GM21367 (cell line): Measurements from ENCODE around the gene PALM.

Source experiments
- ATAC-seq: cut with Tn5 transposase; IDR thresholded peaks from one replicate; pipeline ENCODE4 v1.9.1; 2021; ENCODE audit not compliant: unreplicated experiment

Gene PALM

GRCh38 chr19:750640-751423, 42.1 kb downstream of the PALM start, which contains the start of gene MISP:
TSS of gene MISP (plus strand) at chr19:751112. CDS start at chr19:756947, 5,835 bp downstream.
- no peak for ATAC-seq

- no peak for ATAC-seq
Observed at GRCh38 chr19:751501-752341, 43.0 kb downstream of the PALM start.

GRCh38 chr19:752652-753517, 44.1 kb downstream of the PALM start:
- no peak for ATAC-seq

GRCh38 chr19:754530-754929, 45.8 kb downstream of the PALM start:
- no peak for ATAC-seq

GRCh38 chr19:755063-755462, 46.3 kb downstream of the PALM start:
- no peak for ATAC-seq

- ATAC-seq, result no peak
Observed at GRCh38 chr19:756236-756635, 47.5 kb downstream of the PALM start.

GRCh38 chr19:756821-757688, 48.3 kb downstream of the PALM start:
- no peak for ATAC-seq

GRCh38 chr19:757811-758668, 49.3 kb downstream of the PALM start:
- no peak for ATAC-seq

- ATAC-seq, result no peak
Observed at GRCh38 chr19:763181-763580, 54.4 kb downstream of the PALM start.

- ATAC-seq, result no peak
Observed at GRCh38 chr19:763869-764268, 55.1 kb downstream of the PALM start.

GRCh38 chr19:764301-764700, 55.6 kb downstream of the PALM start:
- ATAC-seq, result no peak

GRCh38 chr19:765179-765738, 56.5 kb downstream of the PALM start:
- no peak for ATAC-seq

- no peak for ATAC-seq
Observed at GRCh38 chr19:768424-768823, 59.7 kb downstream of the PALM start.

GRCh38 chr19:769616-770015, 60.9 kb downstream of the PALM start:
- ATAC-seq, result no peak

- ATAC-seq, result no peak
Observed at GRCh38 chr19:771332-771785, 62.6 kb downstream of the PALM start.

GRCh38 chr19:772063-772462, 63.3 kb downstream of the PALM start:
- ATAC-seq, result no peak

- no peak for ATAC-seq
Observed at GRCh38 chr19:772730-773436, 64.1 kb downstream of the PALM start.

- no peak for ATAC-seq
Observed at GRCh38 chr19:776549-776948, 67.8 kb downstream of the PALM start.
